LNCaP clone FGC (cell line): Measurements from ENCODE around the gene STAT4.

Source experiments
- DNase-seq: peaks from one replicate; pipeline ENCODE4 v3.0.0-alpha.2; 2011; ENCODE audit warnings: low read depth
- H3K4me3 ChIP-seq: 2 replicates; pipeline ENCODE4 v1.5.1; 2011; ENCODE audit warnings: mild to moderate bottlenecking, low read depth, low read length, control low read depth
- TF ChIP-seq, protein P1 (sequence below): IDR thresholded peaks from 2 replicates; pipeline ENCODE4 v1.5.1; 2012; ENCODE audit warnings: mild to moderate bottlenecking; ENCODE audit not compliant: control insufficient read depth, insufficient read depth; ENCODE audit errors: extremely low read depth

The STAT4 gene

GRCh38 chr2:191169456-191170300 lies 18.9 kb upstream of the STAT4 start:
- DNase-seq = no peak
- H3K4me3 ChIP-seq = no peak overlapping the region
- TF ChIP-seq, protein P1, sequence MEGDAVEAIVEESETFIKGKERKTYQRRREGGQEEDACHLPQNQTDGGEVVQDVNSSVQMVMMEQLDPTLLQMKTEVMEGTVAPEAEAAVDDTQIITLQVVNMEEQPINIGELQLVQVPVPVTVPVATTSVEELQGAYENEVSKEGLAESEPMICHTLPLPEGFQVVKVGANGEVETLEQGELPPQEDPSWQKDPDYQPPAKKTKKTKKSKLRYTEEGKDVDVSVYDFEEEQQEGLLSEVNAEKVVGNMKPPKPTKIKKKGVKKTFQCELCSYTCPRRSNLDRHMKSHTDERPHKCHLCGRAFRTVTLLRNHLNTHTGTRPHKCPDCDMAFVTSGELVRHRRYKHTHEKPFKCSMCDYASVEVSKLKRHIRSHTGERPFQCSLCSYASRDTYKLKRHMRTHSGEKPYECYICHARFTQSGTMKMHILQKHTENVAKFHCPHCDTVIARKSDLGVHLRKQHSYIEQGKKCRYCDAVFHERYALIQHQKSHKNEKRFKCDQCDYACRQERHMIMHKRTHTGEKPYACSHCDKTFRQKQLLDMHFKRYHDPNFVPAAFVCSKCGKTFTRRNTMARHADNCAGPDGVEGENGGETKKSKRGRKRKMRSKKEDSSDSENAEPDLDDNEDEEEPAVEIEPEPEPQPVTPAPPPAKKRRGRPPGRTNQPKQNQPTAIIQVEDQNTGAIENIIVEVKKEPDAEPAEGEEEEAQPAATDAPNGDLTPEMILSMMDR = no peak

DNA sequence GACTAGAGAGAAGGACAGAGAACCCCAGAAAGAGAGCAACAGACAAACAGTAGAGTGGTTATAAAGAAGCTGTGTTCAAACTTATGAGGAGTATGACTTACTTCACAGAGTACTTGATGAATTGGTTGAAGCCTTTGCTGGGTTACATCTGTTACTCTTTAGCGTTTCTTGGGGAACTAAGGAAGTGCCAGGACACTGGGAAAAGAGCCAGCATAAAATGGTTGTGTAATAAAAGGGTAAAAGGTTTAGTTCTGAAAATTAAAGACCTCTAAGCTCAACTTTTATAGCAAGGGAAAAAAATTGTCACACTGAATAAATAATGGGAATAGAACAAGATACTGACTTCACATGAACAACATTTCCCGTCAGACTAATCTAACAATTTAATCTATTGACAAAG lies 17.0 kb upstream of the STAT4 start:
- no peak overlapping the region for H3K4me3 ChIP-seq
- DNase-seq = no peak

DNA sequence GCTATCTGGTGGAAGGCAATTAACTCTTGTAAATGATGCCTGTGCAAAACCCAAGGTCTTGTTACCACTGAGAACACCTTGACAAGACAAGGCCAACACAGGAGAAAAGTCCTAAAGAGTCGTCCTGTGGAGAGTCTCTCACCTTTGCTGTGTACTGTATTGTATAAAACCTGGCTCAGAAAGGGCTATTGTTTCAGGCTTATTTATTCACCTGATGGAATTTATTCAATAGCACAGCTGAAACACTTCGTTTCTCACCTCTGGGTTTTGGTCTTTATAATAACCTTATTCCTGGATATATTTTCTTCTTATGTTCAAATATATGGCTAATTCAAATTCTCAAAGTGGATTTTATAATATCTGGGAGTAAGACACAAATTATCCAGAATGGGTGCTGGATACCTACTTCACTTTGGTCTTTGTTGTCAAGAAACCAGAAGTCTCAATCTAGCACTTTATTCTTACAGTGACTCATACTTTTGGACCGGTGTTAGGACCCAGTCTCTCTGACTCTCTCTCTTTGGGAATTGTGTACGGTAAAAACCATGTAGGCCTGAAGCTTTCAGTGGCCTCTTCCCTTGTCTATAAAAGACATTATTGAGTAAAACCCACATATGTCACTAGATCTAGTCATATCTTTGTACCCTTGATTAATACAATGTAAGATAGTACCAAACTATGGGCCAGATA lies 16.1 kb upstream of the STAT4 start:
- TF ChIP-seq, protein P1 = no peak
- H3K4me3 ChIP-seq = no peak overlapping the region
- no peak for DNase-seq

More for the DNA sequence above, 17.0 kb upstream of the STAT4 start:
- TF ChIP-seq, protein P1 = no peak

DNA sequence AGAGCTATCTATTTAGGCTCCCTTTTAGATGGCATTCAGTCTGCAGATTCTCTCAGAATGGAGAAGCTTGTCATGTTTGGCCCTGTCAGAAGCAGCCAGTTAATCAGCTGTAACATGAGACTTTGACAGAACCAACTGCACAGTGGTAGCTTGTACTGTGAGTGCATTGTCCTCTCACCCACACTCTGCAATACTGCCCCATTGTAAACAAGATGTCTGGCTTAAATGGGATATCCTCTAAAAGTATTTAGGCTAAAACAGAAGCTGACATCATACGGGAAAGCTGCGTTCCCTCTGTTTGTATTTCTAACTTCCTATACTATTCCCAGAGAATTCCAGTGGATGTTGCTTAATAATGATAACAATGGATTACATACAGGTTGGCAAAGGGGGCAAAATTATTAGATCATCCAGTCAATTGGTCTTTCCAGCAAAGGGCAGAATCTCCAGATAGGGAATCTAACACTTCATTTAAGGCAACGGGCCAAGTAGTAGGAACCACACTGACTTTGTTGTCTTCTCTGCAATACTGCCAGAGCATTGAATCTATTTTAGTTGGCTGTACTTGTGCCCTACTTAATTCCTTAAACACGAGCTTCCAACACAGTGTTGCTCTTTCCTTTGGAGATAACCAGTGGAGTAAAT lies 15.4 kb upstream of the STAT4 start:
- DNase-seq = no peak
- TF ChIP-seq, protein P1 = no peak
- no peak overlapping the region for H3K4me3 ChIP-seq

- no peak overlapping the region for H3K4me3 ChIP-seq
- TF ChIP-seq, protein P1 = peak; percentile 53
- DNase-seq = no peak
These were observed 14.4 kb upstream of the STAT4 start for GRCh38 chr2:191165176-191165643.

DNA sequence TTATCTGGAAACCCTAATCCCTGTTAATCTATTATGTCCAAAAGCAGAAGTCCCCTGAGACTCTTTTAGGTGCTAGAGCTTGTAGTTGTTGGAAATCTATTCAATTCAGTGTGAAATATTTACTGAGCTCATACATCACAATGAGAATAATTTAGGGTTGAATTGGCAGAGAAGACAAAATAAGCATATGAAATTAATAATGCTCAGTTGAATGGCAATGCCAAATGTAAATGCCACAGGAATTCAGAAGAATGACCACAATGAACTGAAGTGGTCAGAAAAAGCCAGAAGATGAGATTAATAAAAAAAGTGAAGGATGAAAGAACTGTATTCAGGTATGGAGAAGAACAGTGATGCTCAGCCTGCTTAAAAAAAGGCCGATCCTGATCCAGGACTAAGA lies 8.0 kb upstream of the STAT4 start:
- no peak for DNase-seq
- H3K4me3 ChIP-seq = no peak overlapping the region
- TF ChIP-seq, protein P1 = no peak
